Osteoblast (primary cell): ENCODE data around the gene CBR3. TPM values are rescaled to one million over a fixed set of nuclear protein-coding genes. Genes with fewer than 3 reads are reported as not detected.

Experiments
- DNase-seq: peaks from one replicate; pipeline ENCODE4 v3.0.0; 2011; ENCODE audit warnings: low spot score, mixed read lengths; ENCODE audit not compliant: insufficient read length; ENCODE audit errors: missing footprints
- H2AFZ ChIP-seq: 2 replicates; pipeline ENCODE4 v1.6.0; 2011; ENCODE audit warnings: mild to moderate bottlenecking, low read length
- H3K27ac ChIP-seq: 2 replicates; pipeline ENCODE4 v1.5.1; 2011; ENCODE audit warnings: mild to moderate bottlenecking, low read depth, low read length, moderate library complexity
- H3K27me3 ChIP-seq: 2 replicates; pipeline ENCODE4 v1.6.0; 2012; ENCODE audit warnings: mild to moderate bottlenecking, control low read depth, inconsistent platforms, low read length, moderate library complexity; ENCODE audit not compliant: insufficient read depth
- H3K36me3 ChIP-seq: 2 replicates; pipeline ENCODE4 v1.5.1; 2011; ENCODE audit warnings: mild to moderate bottlenecking, low read length, control low read depth, moderate library complexity; ENCODE audit not compliant: insufficient read depth
- H3K4me1 ChIP-seq: 2 replicates; pipeline ENCODE4 v1.5.1; 2011; ENCODE audit warnings: mild to moderate bottlenecking, low read length, control low read depth, moderate library complexity; ENCODE audit not compliant: insufficient read depth
- H3K4me2 ChIP-seq: 2 replicates; pipeline ENCODE4 v1.6.0; 2011; ENCODE audit warnings: mild to moderate bottlenecking, low read length; ENCODE audit not compliant: insufficient read depth
- H3K4me3 ChIP-seq: fragments of 200-600 bp; sonication (generic); 3 replicates; pipeline ENCODE4 v1.5.1; 2012; ENCODE audit warnings: mild to moderate bottlenecking, low read length, inconsistent platforms; ENCODE audit not compliant: insufficient read depth
- H3K79me2 ChIP-seq: 2 replicates; pipeline ENCODE4 v1.6.0; 2012; ENCODE audit warnings: mild to moderate bottlenecking, low read length, control low read depth, inconsistent platforms; ENCODE audit not compliant: insufficient read depth
- H3K9me3 ChIP-seq: 2 replicates; pipeline ENCODE4 v1.5.1; 2011; ENCODE audit warnings: low read depth, low read length, control low read depth
- H4K20me1 ChIP-seq: 2 replicates; pipeline ENCODE4 v1.6.0; 2012; ENCODE audit warnings: mild to moderate bottlenecking, low read length, control low read depth; ENCODE audit not compliant: insufficient read depth
- total RNA-seq: library from RNA; depleted of rRNA; stranded (reverse); fragments of >200 nt; gene quantifications from 2 replicates; pipeline ENCODE4 v1.2.3, GENCODE V29; 2012
- TF ChIP-seq, protein P1 (sequence below): IDR thresholded peaks from 2 replicates; pipeline ENCODE4 v1.5.1; 2011; ENCODE audit warnings: mild to moderate bottlenecking, low read depth, low read length, moderate library complexity; ENCODE audit errors: extremely low read depth

Gene CBR3
- total RNA-seq, 1 donor: 17.4 TPM

DNA sequence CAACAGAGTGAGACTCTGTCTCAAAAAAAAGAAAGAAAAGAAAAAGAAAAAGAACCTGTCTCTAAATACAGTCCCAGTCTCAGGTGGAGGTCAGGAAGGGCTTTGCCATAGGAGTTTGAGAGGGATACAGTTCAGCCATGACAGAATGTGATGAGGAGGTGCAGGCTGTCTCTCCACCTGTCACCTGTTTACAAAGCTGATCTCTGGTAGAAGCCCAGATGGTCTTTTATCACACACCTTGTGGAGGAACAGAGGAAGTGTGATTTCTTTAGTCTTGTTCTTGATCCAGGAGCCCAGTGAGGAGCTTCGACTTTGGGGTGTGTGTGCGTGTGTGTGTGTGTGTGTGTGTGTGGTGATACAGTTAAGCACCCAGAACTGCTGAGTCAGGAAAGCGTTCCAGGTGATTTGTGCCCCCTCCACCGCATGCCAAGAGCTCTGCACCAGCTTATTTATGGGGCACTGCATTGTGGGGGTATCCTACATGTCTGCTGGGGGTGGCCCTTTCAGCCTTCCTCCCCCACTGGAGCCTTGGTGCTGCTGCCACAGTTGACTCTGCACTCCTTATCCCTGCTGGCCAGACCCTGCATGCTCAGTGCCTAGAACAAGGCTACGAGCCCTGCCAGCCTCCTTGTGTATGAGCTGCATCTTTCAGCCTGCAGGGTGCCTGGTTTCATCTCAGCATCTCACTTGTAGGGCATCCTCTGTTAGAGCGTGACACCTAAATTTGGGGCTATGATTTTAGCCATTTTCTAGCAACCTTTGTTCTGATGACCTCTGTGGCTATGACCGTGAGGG, 41.1 kb downstream of the CBR3 start:
- no peak overlapping the region for H3K4me2 ChIP-seq
- peaks cover 1% of the 10 kb centered on the region for H3K36me3 ChIP-seq
- H3K4me1 ChIP-seq: no peaks in the 10 kb centered on the region
- no peak overlapping the region for H3K4me3 ChIP-seq
- TF ChIP-seq, protein P1, sequence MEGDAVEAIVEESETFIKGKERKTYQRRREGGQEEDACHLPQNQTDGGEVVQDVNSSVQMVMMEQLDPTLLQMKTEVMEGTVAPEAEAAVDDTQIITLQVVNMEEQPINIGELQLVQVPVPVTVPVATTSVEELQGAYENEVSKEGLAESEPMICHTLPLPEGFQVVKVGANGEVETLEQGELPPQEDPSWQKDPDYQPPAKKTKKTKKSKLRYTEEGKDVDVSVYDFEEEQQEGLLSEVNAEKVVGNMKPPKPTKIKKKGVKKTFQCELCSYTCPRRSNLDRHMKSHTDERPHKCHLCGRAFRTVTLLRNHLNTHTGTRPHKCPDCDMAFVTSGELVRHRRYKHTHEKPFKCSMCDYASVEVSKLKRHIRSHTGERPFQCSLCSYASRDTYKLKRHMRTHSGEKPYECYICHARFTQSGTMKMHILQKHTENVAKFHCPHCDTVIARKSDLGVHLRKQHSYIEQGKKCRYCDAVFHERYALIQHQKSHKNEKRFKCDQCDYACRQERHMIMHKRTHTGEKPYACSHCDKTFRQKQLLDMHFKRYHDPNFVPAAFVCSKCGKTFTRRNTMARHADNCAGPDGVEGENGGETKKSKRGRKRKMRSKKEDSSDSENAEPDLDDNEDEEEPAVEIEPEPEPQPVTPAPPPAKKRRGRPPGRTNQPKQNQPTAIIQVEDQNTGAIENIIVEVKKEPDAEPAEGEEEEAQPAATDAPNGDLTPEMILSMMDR: no peak
- no peaks in the 10 kb centered on the region for H3K9me3 ChIP-seq
- no peak overlapping the region for H3K27ac ChIP-seq
- no peaks in the 10 kb centered on the region for H3K27me3 ChIP-seq
- peaks cover 2% of the 10 kb centered on the region for H3K79me2 ChIP-seq
- H2AFZ ChIP-seq: no peak overlapping the region
- H4K20me1 ChIP-seq: no peaks in the 10 kb centered on the region
- DNase-seq: no peak

DNA sequence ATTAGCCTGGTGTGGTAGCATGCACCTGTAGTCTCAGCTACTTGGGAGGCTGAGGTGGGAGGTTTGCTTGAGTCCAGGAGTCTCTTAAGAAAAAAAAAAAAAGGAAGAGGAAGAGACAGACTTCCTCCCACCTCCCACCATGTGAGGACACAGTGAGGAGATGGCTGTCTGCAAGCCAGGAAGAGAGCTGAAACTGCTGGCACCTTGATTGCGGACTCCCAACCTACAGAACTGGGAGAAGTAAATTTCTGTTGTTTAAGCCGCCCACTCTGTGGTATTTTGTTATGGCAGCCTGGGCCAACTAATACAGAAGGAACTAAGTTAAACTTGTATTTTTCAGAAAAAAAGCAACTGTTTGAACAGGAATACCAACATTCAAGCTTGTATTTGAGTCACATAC, 43.5 kb downstream of the CBR3 start:
- Histone ChIP-seq H3K27ac (no peak overlapping the region), H3K9me3 (no peaks in the 10 kb centered on the region), H2AFZ (no peak overlapping the region), H3K4me2 (no peak overlapping the region), H3K4me1 (peaks cover 2% of the 10 kb centered on the region), H3K4me3 (no peak overlapping the region), H3K27me3 (no peaks in the 10 kb centered on the region), H3K79me2 (no peaks in the 10 kb centered on the region), H4K20me1 (peaks cover 2% of the 10 kb centered on the region), H3K36me3 (no peaks in the 10 kb centered on the region)
- DNase-seq: no peak
- TF ChIP-seq, protein P1: no peak

DNA sequence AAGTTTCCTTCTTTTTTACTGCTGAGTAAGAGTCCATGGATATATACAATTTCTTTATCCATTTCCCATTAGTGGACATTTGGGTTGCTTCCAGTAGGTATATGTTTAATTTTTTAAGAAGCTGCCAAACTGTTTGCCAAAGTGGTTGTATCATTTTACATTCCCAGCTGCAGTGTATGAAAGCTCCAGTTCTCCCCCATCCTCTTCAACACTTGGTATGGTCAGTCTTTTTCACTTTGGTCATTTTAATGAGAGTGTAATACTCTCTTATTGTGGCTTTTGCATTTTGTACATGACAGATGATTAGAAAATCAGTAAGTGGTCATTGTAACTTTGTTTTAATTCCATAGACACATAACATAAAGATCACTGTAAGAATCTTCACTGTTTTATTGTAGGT, 44.3 kb downstream of the CBR3 start:
- Histone ChIP-seq H2AFZ (no peak overlapping the region), H3K4me1 (peaks cover 3% of the 10 kb centered on the region), H3K79me2 (no peaks in the 10 kb centered on the region), H3K4me3 (no peak overlapping the region), H3K27me3 (no peaks in the 10 kb centered on the region), H3K36me3 (no peaks in the 10 kb centered on the region), H4K20me1 (peaks cover 3% of the 10 kb centered on the region), H3K27ac (no peak overlapping the region), H3K4me2 (no peak overlapping the region), H3K9me3 (no peaks in the 10 kb centered on the region)
- TF ChIP-seq, protein P1: no peak
- no peak for DNase-seq

DNA sequence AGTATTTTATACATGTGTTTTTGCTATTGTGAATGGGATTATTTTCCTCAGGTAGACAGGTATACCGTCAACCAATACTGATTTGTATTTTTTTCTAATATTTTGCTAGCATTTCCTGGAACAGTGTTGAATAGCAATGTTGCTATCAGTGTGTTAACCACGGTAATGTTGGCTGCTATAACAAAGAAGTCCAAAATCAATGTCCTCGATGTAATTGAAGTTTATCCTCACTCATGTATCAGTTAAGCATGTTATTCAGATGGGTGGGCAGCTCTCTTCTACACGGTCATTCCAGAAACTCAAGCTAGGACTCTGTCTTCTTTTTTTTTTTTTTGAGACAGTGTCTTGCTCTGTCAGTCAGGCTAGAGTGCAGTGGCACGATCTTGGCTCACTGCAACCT, 46.1 kb downstream of the CBR3 start:
- no peak overlapping the region for H3K4me2 ChIP-seq
- H3K4me3 ChIP-seq: no peak overlapping the region
- TF ChIP-seq, protein P1: no peak
- no peaks in the 10 kb centered on the region for H3K79me2 ChIP-seq
- H3K4me1 ChIP-seq: peaks cover 3% of the 10 kb centered on the region
- no peak for DNase-seq
- H3K9me3 ChIP-seq: no peaks in the 10 kb centered on the region
- H4K20me1 ChIP-seq: peaks cover 3% of the 10 kb centered on the region
- no peaks in the 10 kb centered on the region for H3K27me3 ChIP-seq
- H3K27ac ChIP-seq: no peak overlapping the region
- H3K36me3 ChIP-seq: peaks cover 7% of the 10 kb centered on the region
- no peak overlapping the region for H2AFZ ChIP-seq
